ENCODE data around the gene ITM2B. TPM values are rescaled to one million over a fixed set of nuclear protein-coding genes. Genes with fewer than 3 reads are reported as not detected.
"Not testable (repeated sequence)": the region's sequence is repeated elsewhere in the genome, so short reads cannot be mapped to it uniquely, and the experiment has no call there.

Gene ITM2B
- total RNA-seq, 1 experiment from 2014 or later = 224 TPM

DNA sequence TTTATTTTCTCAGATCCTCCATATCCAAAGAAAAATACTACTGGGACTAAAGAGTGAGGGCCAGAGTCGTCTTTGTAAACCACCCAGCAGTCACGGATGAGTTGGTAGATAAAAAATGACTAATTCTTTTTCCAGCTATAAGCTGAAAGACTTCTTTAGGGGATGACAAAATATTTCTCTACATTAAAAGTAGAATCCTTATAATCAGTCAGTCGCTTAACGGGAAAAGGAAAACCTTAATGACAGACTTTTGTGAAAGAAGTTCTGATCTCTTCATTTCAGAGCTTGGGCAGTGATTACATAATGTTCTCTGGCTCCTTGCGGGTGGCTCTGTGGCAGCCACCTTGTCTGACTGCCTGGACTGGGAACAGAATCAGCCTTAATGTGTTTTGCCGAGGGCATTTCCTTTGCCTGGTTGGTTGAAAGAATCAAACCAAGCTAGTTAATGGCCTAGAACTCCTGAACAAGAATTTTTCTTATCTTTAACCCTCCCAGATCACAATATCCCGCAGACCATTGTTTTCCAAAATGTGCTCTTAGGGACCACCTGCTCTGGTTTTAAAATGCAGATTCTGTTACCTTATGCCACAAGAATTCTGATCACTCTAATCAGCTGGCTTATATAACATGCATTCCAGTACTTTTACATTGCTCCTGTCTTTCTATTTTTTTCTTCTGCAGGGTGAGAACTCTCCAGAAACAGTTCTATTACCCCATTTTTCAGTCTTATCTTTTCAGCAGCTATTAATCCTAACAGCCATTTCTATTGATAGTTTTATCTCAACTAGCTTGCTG is 2.5 kb downstream of the ITM2B start:
- Mint-ChIP-seq H3K9me3 (ENCODE audit: unreplicated experiment) (no peaks in the 10 kb centered on the region), H3K4me1 (ENCODE audit: low read depth, unreplicated experiment) (peaks cover 13% of the 10 kb centered on the region), H3K27ac (ENCODE audit: unreplicated experiment) (no peak overlapping the region), H3K27me3 (ENCODE audit: insufficient read depth, unreplicated experiment) (no peaks in the 10 kb centered on the region), H3K36me3 (ENCODE audit: insufficient read depth, unreplicated experiment) (peaks cover 18% of the 10 kb centered on the region), H3K4me3 (ENCODE audit: unreplicated experiment) (no peak overlapping the region)
- intact Hi-C loops (cut with micrococcal nuclease; ENCODE audit: unreplicated experiment) = loop anchor here (2.0 kb wide), 1 partner anchor 23 kb away; no protein-coding TSS in a partner anchor
- no peak overlapping the region for H3K4me3 ChIP-seq (ENCODE audit: low read depth, low read length)
- no peaks in the 10 kb centered on the region; the same call in 1 of the 2 replicates for H3K36me3 ChIP-seq (ENCODE audit: control insufficient read depth, insufficient read depth, low read length)
- H3K4me1 ChIP-seq = peaks cover 15% of the 10 kb centered on the region; the same call in 1 of the 2 replicates
- no peak for DNase-seq
- ChIA-PET CTCF (interaction anchor here (0.7 kb wide), 1 partner anchor 102 kb away, joined by 3 read pairs; no protein-coding TSS in a partner anchor), POLR2A (interaction anchor here (0.8 kb wide), 1 partner anchor 14 kb away, joined by 3 read pairs; no protein-coding TSS in a partner anchor)
- no peaks in the 10 kb centered on the region for H3K9me3 ChIP-seq
- H3K27me3 ChIP-seq (replicated peaks; ENCODE audit: control insufficient read depth, insufficient read depth, low read length) = no peaks in the 10 kb centered on the region
- no TSS peak for BruUV-seq (replicated peaks)
- TF ChIP-seq, protein P1, sequence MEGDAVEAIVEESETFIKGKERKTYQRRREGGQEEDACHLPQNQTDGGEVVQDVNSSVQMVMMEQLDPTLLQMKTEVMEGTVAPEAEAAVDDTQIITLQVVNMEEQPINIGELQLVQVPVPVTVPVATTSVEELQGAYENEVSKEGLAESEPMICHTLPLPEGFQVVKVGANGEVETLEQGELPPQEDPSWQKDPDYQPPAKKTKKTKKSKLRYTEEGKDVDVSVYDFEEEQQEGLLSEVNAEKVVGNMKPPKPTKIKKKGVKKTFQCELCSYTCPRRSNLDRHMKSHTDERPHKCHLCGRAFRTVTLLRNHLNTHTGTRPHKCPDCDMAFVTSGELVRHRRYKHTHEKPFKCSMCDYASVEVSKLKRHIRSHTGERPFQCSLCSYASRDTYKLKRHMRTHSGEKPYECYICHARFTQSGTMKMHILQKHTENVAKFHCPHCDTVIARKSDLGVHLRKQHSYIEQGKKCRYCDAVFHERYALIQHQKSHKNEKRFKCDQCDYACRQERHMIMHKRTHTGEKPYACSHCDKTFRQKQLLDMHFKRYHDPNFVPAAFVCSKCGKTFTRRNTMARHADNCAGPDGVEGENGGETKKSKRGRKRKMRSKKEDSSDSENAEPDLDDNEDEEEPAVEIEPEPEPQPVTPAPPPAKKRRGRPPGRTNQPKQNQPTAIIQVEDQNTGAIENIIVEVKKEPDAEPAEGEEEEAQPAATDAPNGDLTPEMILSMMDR (IDR thresholded peaks at IDR 0.05; ENCODE audit: insufficient read depth in 1 of 2, low read depth in 1 of 2, low read length in 1 of 2, severe bottlenecking in 1 of 2, unreplicated experiment in 1 of 2) = no peak

DNA sequence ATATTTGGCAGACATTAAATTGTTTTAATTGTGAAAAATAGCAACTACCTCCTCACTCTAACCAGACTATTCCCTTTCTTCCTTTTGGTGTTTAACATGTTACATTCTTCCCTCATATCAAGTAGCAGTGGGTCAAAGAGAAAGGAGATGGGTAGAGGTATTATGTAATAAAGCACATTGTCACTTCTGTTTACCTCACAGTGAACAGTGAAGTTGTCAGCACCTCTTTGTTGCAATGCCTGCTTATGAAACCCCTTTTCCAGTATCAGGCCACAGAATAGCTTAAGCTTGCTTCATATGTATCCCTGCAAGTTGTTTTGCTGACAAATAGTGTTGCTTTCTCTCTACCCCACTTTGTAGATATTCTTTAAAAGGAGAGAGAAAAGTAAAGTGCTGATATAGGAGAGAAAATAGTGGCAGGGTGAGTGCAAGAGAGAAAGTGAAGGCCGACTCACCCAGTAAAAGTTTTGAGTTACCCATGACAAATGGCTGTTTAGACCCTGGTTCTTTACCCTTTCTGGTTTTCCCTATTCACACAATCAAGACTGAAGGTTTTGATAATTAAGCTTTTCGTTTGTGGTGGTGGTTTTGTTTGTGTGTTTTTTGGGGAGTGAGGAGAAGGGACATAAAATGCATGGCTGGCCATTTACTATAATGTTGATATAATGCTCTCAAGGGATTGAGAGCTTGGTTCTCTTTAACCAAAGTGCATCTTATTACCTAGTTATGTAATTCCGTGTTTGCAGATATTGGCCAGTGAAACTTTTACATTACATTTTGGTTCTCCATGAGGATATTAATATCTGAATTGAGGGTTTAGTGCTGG is 3.7 kb downstream of the ITM2B start:
- H3K36me3 ChIP-seq (ENCODE audit: control insufficient read depth, insufficient read depth, low read length) = no peaks in the 10 kb centered on the region; the same call in 1 of the 2 replicates
- no peaks in the 10 kb centered on the region for H3K9me3 ChIP-seq
- no TSS peak for BruUV-seq (replicated peaks)
- intact Hi-C loops (cut with micrococcal nuclease; ENCODE audit: unreplicated experiment) = no loop called here
- POLR2A ChIA-PET = no interaction called here
- Mint-ChIP-seq H3K27me3 (ENCODE audit: insufficient read depth, unreplicated experiment) (no peaks in the 10 kb centered on the region), H3K4me3 (ENCODE audit: unreplicated experiment) (no peak overlapping the region), H3K9me3 (ENCODE audit: unreplicated experiment) (no peaks in the 10 kb centered on the region), H3K4me1 (ENCODE audit: low read depth, unreplicated experiment) (peaks cover 13% of the 10 kb centered on the region), H3K27ac (ENCODE audit: unreplicated experiment) (no peak overlapping the region), H3K36me3 (ENCODE audit: insufficient read depth, unreplicated experiment) (peaks cover 18% of the 10 kb centered on the region)
- H3K4me3 ChIP-seq (ENCODE audit: low read depth, low read length) = no peak overlapping the region
- peaks cover 15% of the 10 kb centered on the region; the same call in 1 of the 2 replicates for H3K4me1 ChIP-seq
- CTCF ChIA-PET = no interaction called here
- TF ChIP-seq, protein P1 (IDR thresholded peaks at IDR 0.05; ENCODE audit: insufficient read depth in 1 of 2, low read depth in 1 of 2, low read length in 1 of 2, severe bottlenecking in 1 of 2, unreplicated experiment in 1 of 2) = no peak
- no peaks in the 10 kb centered on the region for H3K27me3 ChIP-seq (replicated peaks; ENCODE audit: control insufficient read depth, insufficient read depth, low read length)
- DNase-seq = no peak

DNA sequence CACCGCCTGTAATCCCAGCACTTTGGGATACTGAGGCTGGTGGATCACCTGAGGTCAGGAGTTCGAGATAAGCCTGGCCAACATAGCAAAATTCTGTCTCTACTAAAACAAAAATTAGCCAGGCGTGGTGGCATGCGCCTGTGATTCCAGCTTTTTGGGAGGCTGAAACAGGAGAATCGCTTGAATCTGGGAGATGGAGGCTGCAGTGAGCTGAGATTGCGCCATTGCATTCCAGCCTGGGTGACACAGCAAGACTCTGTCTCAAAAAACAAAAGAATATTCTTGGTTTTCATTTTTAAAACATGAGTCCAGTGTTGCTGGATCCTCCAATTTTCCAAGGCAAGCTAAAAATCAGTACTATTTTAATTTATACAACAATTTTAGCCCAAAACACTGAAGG is 6.4 kb downstream of the ITM2B start:
- H3K9me3 Mint-ChIP-seq (ENCODE audit: unreplicated experiment); BruUV-seq (replicated peaks); H3K4me3 Mint-ChIP-seq (ENCODE audit: unreplicated experiment); H3K27me3 Mint-ChIP-seq (ENCODE audit: insufficient read depth, unreplicated experiment); POLR2A ChIA-PET; H3K27me3 ChIP-seq (replicated peaks; ENCODE audit: control insufficient read depth, insufficient read depth, low read length); intact Hi-C loops (cut with micrococcal nuclease; ENCODE audit: unreplicated experiment); H3K9me3 ChIP-seq; DNase-seq; H3K27ac Mint-ChIP-seq (ENCODE audit: unreplicated experiment); H3K4me3 ChIP-seq (ENCODE audit: low read depth, low read length); H3K36me3 ChIP-seq (ENCODE audit: control insufficient read depth, insufficient read depth, low read length): not testable (repeated sequence)
- peaks cover 23% of the 10 kb centered on the region for H3K4me1 Mint-ChIP-seq (ENCODE audit: low read depth, unreplicated experiment)
- CTCF ChIA-PET = interaction anchor here (0.6 kb wide), 1 partner anchor 341 kb away, joined by 3 read pairs; no protein-coding TSS in a partner anchor
- H3K4me1 ChIP-seq = peaks cover 12% of the 10 kb centered on the region; the same call in 1 of the 2 replicates
- H3K36me3 Mint-ChIP-seq (ENCODE audit: insufficient read depth, unreplicated experiment) = peaks cover 24% of the 10 kb centered on the region

Data from Caco-2 (cell line).